Neural cell (in vitro differentiated cells): ENCODE results near the gene STAT4. TPM values are rescaled to one million over a fixed set of nuclear protein-coding genes. Genes with fewer than 3 reads are reported as not detected.

Experiments
- H2AFZ ChIP-seq: fragments of 200-600, 300-800 bp; sonication (generic), shearing (Covaris generic); 2 replicates; pipeline ENCODE4 v1.6.0; 2014; ENCODE audit warnings: low read depth, mild to moderate bottlenecking, antibody characterized with exemption, low read length, moderate library complexity
- H3F3A ChIP-seq: fragments of 200-600 bp; shearing (Covaris generic); 2 replicates; pipeline ENCODE4 v1.6.1; 2016; ENCODE audit warnings: mild to moderate bottlenecking, moderate library complexity, mixed read lengths, antibody characterized with exemption, low read length; ENCODE audit not compliant: insufficient read depth, poor library complexity, severe bottlenecking
- H3K27ac ChIP-seq: fragments of 200-600, 300-800 bp; sonication (generic), shearing (Covaris generic); 2 replicates; pipeline ENCODE4 v1.5.1; 2014; ENCODE audit warnings: mild to moderate bottlenecking, low read length, moderate library complexity
- H3K27me3 ChIP-seq: fragments of 300-800, 200-600 bp; sonication (generic), shearing (Covaris generic); 2 replicates; pipeline ENCODE4 v1.6.0; 2014; ENCODE audit warnings: mild to moderate bottlenecking, low read depth, low read length, moderate library complexity; ENCODE audit not compliant: insufficient read depth
- H3K36me3 ChIP-seq: fragments of 300-800, 200-600 bp; sonication (generic), shearing (Covaris generic); 2 replicates; pipeline ENCODE4 v1.5.1; 2014; ENCODE audit warnings: mild to moderate bottlenecking, antibody characterized with exemption, low read length, moderate library complexity; ENCODE audit not compliant: insufficient read depth
- H3K4me2 ChIP-seq: fragments of 300-800, 200-600 bp; sonication (generic), shearing (Covaris generic); 2 replicates; pipeline ENCODE4 v1.6.0; 2014; ENCODE audit warnings: mild to moderate bottlenecking, low read length
- H3K4me3 ChIP-seq: fragments of 300-800, 200-600 bp; sonication (generic), shearing (Covaris generic); 2 replicates; pipeline ENCODE4 v1.5.1; 2014; ENCODE audit warnings: mild to moderate bottlenecking, low read length, moderate library complexity
- H3K79me2 ChIP-seq: fragments of 200-600 bp; shearing (Covaris generic); replicated peaks from 2 replicates; pipeline ENCODE4 v1.6.0; 2014; ENCODE audit warnings: mild to moderate bottlenecking, low read length, moderate library complexity; ENCODE audit not compliant: insufficient read depth
- H3K9ac ChIP-seq: fragments of 300-800, 200-600 bp; sonication (generic), shearing (Covaris generic); 2 replicates; pipeline ENCODE4 v1.6.1; 2016; ENCODE audit warnings: mild to moderate bottlenecking, low read length, mixed read lengths
- H3K9me2 ChIP-seq: fragments of 200-600 bp; shearing (Covaris generic); 2 replicates; pipeline ENCODE4 v1.6.1; 2016; ENCODE audit warnings: mild to moderate bottlenecking, low read length, mixed read lengths; ENCODE audit not compliant: insufficient read depth
- H3K9me3 ChIP-seq: fragments of 200-600, 300-800 bp; sonication (generic), shearing (Covaris generic); 2 replicates; pipeline ENCODE4 v1.6.1; 2016; ENCODE audit warnings: mild to moderate bottlenecking, mixed run types, low read length, moderate library complexity, mixed read lengths
- H4K20me1 ChIP-seq: fragments of 200-600 bp; shearing (Covaris generic); 2 replicates; pipeline ENCODE4 v1.6.1; 2016; ENCODE audit warnings: mild to moderate bottlenecking, mixed run types; ENCODE audit not compliant: insufficient read depth
- EP300 ChIP-seq: fragments of 450-650 bp; conservative IDR thresholded peaks from 2 replicates; pipeline ENCODE4 v1.6.1; 2014; ENCODE audit warnings: antibody characterized with exemption, mild to moderate bottlenecking, moderate library complexity; ENCODE audit not compliant: poor library complexity, severe bottlenecking
- EZH2 ChIP-seq: fragments of 200-600, 300-800 bp; shearing (Covaris generic), sonication (generic); IDR thresholded peaks from 2 replicates; pipeline ENCODE4 v1.6.1; 2014; ENCODE audit warnings: antibody characterized with exemption, low read length, borderline replicate concordance, mild to moderate bottlenecking; ENCODE audit not compliant: insufficient read depth, poor library complexity, severe bottlenecking
- MXI1 ChIP-seq: fragments of 450-650 bp; conservative IDR thresholded peaks from 2 replicates; pipeline ENCODE4 v1.6.1; 2014; ENCODE audit warnings: antibody characterized with exemption, mild to moderate bottlenecking; ENCODE audit not compliant: poor library complexity, severe bottlenecking
- POLR2AphosphoS5 ChIP-seq: IDR thresholded peaks from 2 replicates; pipeline ENCODE4 v1.6.1; 2012
- RAD21 ChIP-seq: fragments of 450-650 bp; conservative IDR thresholded peaks from 2 replicates; pipeline ENCODE4 v1.6.1; 2014; ENCODE audit warnings: antibody characterized with exemption, mild to moderate bottlenecking, moderate library complexity
- SMC3 ChIP-seq: fragments of 450-650 bp; conservative IDR thresholded peaks from 2 replicates; pipeline ENCODE4 v1.6.1; 2014; ENCODE audit warnings: antibody characterized with exemption, mild to moderate bottlenecking, moderate library complexity; ENCODE audit not compliant: poor library complexity
- TAF1 ChIP-seq: IDR thresholded peaks from 2 replicates; pipeline ENCODE4 v1.6.1; 2012; ENCODE audit warnings: low read depth
- polyA plus RNA-seq: library from polyadenylated mRNA; depleted of rRNA; stranded (reverse); fragments of >200 nt; gene quantifications from 2 replicates; pipeline ENCODE4 v1.2.3, GENCODE V29; 2014
- TF ChIP-seq, protein P1 (sequence below): fragments of 450-650 bp; IDR thresholded peaks from 2 replicates; pipeline ENCODE4 v1.5.1; 2014; ENCODE audit warnings: antibody characterized with exemption, mild to moderate bottlenecking, moderate library complexity; ENCODE audit not compliant: poor library complexity, severe bottlenecking
- TF ChIP-seq, protein P2 (sequence below): IDR thresholded peaks from 2 replicates; pipeline ENCODE4 v1.6.1; 2012; ENCODE audit warnings: borderline replicate concordance

STAT4 gene
- polyA plus RNA-seq, 1 donor from 2014 or later, result 3.7 TPM

DNA sequence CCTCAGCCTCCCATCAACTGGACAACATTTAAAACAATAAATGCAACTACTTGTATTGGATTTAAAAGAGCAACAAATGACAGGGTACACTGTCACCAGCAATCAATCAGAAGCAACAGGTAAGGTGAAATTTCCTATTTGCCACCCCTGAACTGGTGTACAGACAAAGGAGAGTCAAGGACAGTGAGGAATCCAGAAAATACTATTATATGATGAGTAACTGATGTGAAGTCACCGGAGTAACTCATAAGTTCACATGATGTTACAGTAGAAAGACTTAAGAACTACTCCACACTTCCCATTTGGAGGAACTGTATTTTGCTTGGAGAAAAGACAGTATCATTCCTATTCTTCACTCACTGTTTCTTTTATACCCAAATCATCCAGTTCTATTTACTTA, 132.7 kb downstream of the STAT4 start:
- Histone ChIP-seq H3K27me3 (peaks cover 7% of the 10 kb centered on the region), H3K4me2 (no peak overlapping the region), H3K27ac (no peak overlapping the region), H3K9me2 (no peaks in the 10 kb centered on the region), H3K36me3 (no peaks in the 10 kb centered on the region), H3K9ac (no peak overlapping the region), H2AFZ (no peak overlapping the region), H3F3A (no peaks in the 10 kb centered on the region), H3K9me3 (no peaks in the 10 kb centered on the region), H3K79me2 (no peaks in the 10 kb centered on the region), H4K20me1 (no peaks in the 10 kb centered on the region), H3K4me3 (no peak overlapping the region)
- no peak for TF ChIP-seq TAF1
- no peak for TF ChIP-seq SMC3
- TF ChIP-seq, protein P1, sequence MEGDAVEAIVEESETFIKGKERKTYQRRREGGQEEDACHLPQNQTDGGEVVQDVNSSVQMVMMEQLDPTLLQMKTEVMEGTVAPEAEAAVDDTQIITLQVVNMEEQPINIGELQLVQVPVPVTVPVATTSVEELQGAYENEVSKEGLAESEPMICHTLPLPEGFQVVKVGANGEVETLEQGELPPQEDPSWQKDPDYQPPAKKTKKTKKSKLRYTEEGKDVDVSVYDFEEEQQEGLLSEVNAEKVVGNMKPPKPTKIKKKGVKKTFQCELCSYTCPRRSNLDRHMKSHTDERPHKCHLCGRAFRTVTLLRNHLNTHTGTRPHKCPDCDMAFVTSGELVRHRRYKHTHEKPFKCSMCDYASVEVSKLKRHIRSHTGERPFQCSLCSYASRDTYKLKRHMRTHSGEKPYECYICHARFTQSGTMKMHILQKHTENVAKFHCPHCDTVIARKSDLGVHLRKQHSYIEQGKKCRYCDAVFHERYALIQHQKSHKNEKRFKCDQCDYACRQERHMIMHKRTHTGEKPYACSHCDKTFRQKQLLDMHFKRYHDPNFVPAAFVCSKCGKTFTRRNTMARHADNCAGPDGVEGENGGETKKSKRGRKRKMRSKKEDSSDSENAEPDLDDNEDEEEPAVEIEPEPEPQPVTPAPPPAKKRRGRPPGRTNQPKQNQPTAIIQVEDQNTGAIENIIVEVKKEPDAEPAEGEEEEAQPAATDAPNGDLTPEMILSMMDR, result no peak
- TF ChIP-seq POLR2AphosphoS5, result no peak
- TF ChIP-seq EP300, result no peak
- TF ChIP-seq RAD21, result no peak
- no peak for TF ChIP-seq MXI1
- TF ChIP-seq EZH2, result no peak
- TF ChIP-seq, protein P2, sequence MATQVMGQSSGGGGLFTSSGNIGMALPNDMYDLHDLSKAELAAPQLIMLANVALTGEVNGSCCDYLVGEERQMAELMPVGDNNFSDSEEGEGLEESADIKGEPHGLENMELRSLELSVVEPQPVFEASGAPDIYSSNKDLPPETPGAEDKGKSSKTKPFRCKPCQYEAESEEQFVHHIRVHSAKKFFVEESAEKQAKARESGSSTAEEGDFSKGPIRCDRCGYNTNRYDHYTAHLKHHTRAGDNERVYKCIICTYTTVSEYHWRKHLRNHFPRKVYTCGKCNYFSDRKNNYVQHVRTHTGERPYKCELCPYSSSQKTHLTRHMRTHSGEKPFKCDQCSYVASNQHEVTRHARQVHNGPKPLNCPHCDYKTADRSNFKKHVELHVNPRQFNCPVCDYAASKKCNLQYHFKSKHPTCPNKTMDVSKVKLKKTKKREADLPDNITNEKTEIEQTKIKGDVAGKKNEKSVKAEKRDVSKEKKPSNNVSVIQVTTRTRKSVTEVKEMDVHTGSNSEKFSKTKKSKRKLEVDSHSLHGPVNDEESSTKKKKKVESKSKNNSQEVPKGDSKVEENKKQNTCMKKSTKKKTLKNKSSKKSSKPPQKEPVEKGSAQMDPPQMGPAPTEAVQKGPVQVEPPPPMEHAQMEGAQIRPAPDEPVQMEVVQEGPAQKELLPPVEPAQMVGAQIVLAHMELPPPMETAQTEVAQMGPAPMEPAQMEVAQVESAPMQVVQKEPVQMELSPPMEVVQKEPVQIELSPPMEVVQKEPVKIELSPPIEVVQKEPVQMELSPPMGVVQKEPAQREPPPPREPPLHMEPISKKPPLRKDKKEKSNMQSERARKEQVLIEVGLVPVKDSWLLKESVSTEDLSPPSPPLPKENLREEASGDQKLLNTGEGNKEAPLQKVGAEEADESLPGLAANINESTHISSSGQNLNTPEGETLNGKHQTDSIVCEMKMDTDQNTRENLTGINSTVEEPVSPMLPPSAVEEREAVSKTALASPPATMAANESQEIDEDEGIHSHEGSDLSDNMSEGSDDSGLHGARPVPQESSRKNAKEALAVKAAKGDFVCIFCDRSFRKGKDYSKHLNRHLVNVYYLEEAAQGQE, result no peak

DNA sequence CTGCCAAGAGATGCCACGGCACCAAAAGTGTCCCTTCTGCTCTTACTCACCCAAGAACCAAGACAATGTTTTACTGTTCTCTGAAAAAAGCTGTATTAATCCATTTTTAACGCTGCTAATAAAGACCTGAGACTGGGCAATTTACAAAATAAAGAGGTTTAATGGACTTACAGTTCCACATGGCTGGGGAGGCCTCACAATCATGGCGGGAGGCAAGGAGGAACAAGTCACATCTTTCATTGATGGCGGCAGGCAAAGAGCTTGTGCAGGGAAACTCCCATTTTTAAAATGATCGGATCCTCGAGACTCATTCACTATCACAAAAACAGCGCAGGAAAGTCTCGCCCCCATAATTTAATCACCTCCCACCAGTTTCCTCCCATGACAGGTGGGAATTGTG, 135.0 kb downstream of the STAT4 start:
- no peaks in the 10 kb centered on the region for H3F3A ChIP-seq
- H3K27me3 ChIP-seq, result peaks cover 7% of the 10 kb centered on the region
- no peaks in the 10 kb centered on the region for H3K79me2 ChIP-seq
- no peaks in the 10 kb centered on the region for H3K9me3 ChIP-seq
- H2AFZ ChIP-seq, result no peak overlapping the region
- no peak overlapping the region for H3K4me3 ChIP-seq
- H3K9ac ChIP-seq, result no peak overlapping the region
- H3K36me3 ChIP-seq, result no peaks in the 10 kb centered on the region
- H4K20me1 ChIP-seq, result no peaks in the 10 kb centered on the region
- TF ChIP-seq, protein P1, result no peak
- TF ChIP-seq, protein P2, result no peak
- TF ChIP-seq TAF1 (no peak), POLR2AphosphoS5 (no peak), RAD21 (no peak), MXI1 (no peak), EP300 (no peak), SMC3 (no peak), EZH2 (no peak)
- H3K4me2 ChIP-seq, result no peak overlapping the region
- H3K9me2 ChIP-seq, result no peaks in the 10 kb centered on the region
- no peak overlapping the region for H3K27ac ChIP-seq
